NCI-H82 (cell line): ENCODE results near the gene RAD51B.

ENCODE experiments used
- DNase-seq: peaks from one replicate; lab custom pipeline; 2025; lab: John Stamatoyannopoulos, UW

The RAD51B gene

DNA sequence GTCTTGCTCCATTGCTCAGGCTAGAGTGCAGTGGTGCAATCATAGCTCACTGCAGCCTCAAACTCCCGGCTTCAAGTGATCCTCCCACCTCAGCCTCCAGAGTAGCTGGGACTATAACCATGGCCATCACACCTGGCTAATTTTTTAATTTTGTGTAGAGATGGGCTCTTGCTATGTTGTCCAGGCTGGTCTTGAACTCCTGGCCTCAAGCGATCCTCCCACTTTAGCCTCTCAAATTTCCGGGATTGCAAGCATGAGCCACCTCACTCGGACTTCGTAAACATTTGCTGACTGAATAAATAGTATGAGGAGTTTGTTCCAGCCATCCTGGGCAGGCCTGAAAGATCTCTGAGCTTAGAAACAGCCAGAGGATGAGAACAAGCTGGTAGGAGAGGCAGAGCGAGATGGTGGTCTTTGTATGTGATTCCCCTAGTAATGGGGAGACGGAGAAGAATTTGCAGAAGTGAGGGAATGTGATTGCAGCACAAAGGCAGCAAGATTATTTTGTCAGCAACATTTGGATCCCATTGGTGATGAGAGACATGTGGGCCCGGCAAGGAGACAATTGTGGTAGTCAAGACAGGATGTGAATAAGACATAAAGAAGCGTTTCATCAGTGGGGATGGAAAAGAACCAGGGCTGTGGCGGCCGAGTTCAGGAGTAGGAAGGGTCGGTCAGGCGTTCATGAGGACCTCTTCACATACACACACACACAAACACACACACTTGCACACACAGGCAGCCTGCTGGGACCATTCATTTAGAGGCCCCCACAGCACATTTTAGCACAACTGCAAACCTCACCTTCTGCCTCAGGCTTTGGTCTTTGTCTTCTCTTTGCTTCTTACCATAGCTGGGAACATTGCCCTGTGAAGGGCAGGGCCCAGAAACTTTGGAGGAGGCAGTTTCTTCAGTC, 817.8 kb downstream of the RAD51B start:
- no peak for DNase-seq

DNA sequence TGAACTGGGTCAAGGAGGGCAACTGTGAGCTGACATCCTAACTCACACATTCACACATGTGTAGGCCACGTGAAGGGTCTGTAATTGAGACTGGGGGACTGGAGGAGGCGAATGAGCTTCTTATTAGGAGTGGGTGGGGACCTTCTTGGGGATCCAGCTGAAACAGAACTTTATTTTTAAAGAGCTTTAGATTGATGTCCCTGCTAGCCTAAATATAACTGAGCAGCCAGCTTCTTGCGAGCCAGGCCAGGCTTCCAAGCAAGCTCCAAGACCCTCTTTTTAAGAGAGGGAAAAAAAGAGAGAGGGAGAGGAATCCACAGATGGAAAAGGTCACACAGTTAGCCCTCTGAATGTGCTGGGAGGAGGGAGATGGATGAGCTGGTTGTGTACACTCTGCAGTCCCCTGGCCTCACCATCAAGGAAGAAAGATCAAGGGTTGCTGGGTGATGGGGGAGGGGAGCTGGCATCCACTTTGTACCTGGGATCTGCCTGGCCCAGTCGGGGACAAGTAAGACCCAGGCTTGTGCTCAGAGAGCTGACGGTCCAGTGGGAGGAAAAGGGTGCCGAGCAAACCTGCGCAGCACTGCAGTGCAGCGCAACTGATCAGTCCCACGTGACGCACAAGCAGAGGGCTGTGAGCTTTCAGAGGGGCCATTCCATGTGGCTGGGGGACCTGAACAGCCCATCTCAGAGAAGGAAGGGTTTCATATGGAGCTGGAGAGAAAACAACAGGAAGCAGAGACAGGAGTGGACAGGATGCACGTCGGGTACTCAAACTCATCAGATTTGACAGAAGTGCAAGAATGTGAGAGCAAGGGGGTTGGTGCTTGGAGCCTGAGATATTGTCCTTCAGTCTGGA, 818.8 kb downstream of the RAD51B start:
- no peak for DNase-seq

DNA sequence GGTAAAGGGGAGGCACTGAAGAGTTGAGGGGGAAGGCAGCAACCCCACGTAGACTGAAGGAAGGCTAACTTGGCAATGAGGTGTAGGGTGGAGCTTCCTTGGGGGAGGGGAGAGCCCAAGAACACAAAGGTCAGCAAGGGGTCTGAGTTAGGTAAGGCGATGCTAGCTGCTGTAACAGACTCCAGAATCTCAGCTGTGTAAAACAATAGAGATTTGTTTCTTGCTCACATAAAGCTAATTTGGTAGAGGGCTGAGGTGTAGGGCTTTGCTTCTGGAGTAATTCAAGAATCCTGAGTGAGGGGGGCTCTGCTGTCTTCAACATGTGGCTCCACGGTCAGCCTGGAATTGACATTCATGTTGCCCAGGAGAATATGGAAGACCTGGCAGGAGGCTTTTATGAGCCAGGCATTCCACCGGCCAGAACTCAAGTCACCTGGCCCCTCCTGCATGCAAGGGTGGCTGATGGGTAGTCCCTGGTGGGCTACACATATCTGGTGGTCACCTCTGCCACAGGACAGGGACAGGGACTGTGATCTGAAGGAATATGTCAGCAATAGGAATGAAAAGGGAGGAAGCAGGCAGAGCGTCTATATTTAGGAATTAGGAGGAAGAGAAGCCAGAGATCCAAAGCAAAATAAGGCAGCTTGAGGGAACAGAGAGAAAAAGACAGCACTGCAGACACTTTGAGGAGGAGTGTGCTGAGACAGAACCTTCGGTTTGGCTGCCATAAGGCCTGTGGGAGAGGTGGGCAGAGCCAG, 819.6 kb downstream of the RAD51B start:
- no peak for DNase-seq

DNA sequence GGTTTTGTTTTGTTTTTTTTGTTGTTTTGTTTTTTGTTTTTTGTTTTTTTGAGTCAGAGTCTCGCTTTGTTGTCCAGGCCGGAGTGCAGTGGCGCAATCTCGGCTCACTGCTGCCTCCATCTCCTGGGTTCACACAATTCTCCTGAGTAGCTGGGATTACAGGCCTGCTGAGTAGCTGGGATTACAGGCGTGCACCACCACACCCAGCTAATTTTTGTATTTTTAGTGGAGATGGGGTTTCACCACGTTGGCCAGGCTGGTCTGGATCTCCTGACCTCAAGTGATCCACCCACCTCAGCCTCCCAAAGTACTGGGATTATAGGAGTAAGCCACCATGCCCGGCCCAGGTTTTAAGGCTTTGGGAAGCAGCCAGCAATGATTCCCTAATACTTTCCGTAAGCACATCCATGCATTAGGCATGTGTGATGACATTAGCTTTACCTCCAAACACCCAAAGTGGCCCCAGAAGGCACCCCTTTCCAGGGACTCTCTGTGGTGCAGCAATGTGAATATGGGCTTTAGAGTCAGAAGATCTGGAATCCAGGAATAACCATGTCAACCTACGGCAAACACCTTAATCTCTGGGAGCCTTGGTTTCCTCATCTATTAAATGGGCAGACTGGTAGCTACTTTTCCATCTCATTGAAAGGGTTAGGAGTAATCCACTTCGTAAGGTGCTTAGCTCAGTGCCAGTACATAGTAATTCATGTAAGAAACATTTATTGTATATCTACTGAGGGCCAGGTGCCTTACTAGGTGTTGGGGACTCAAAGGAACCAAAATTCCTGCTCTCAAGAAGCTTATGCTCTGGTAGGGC, 820.4 kb downstream of the RAD51B start:
- DNase-seq = no peak

DNA sequence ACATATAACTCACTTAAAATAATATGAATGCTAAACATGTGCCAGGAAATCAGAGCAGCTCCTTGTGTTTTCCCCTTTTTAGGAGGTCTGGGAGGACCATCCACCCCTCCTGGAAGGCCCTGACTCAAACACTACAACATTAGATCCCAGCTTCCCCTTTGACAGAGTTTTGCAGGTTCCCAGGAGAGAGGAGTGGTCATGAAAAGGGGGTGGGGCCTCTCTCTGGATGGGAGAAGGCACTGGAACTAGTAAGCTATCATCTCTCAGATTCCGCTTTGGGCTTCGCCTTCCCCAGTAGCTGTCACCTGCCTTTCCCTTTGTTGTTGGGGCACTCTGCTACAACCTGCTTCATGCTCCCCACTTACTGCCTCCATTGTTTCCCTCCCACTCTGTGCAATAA, 824.1 kb downstream of the RAD51B start:
- DNase-seq = no peak

DNA sequence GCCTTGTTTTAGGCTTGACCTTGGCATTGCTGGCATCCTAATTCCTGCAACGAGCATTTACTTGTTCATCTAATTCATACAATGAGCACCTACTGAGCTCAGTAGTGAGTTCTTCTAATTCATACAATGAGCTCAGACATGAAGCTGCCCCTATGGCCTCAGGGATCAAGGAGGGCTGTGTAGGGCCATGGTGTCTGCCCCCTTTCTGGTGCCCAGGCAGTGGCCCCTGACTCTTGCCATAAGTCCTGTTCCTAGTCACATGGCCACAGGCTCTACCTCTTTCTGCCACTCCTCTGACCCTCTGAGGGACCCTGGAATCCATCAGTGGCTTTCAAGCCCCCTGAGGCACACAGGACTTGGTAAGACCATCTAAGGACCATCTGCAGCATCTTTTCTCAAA, 824.5 kb downstream of the RAD51B start:
- DNase-seq = no peak

DNA sequence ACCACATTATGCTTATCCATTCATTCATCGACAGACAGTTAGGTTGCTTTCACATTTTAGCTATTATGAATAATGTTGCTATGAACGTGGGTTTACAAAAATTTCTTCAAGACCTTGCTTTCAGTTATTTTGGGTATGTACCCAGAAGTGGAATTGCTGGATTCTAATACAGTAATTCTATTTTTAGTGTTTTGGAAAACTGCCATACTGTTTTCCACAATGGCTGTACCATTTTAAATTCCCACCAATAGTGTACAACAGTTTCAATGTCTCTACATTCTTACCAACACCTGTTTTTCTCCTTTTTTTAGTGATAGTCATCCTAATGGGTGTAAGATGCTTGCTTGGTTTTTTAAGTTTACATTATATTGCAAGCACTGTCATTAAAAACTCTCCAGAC, 825.8 kb downstream of the RAD51B start:
- DNase-seq = no peak

DNA sequence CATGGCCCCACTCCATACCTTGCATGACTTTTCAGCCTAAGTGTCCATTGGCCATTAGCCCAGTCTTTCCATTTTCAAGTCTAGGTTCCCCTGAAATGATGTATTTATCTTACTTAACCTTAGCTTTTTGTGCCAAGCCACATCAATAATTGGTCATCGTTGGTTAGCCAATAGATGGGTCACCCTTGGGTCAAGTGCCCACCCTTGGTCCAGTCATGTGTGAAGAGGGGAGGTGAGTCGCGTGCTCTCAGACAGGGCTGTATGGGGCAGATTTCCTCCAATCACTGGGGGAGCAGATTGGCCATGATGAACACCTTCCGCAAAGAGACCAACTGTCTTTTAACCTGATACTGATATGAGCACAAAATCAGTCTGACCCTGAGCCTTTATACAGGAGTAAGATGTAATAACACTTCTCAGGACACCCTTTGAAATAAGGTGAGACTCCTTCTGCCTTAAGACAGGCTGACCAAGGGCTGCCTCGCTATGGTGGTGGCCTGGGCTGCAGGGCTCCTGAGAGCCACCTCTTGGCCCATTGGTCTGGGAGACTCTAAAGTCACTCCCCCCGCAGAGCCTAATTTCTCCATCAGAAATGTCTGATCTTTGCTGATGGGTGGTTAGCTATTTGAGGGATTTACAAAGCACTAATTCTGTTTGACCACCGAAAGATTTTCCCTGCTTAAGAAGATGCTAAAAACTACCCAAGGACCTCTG, 830.1 kb downstream of the RAD51B start:
- no peak for DNase-seq

DNA sequence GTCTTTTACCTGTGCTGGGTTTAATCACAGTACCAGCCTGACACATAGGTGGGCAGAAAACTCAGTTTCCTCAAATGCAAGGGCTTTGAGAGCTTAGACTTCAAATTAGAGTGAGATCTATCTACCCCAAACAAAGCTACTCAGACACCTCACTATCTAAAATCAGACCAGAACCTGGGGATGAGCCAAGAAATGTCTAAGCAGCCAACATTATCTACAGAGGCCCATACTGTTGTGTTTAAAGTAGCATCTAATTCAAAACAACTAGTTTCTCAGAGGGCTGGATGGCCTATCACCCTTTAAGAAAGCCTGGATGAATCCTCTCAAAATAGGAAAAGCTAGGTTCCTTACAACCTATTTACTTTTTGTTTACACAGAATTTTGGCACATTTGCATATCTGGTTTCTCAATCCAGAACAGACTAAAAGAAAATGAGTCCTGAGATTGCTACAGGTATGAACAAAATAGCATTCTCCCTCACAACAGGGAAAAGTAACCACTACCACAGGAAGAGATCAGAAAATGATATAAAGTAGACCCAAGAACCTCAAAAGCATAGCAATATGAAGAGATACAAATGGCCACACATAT, 830.9 kb downstream of the RAD51B start:
- no peak for DNase-seq

DNA sequence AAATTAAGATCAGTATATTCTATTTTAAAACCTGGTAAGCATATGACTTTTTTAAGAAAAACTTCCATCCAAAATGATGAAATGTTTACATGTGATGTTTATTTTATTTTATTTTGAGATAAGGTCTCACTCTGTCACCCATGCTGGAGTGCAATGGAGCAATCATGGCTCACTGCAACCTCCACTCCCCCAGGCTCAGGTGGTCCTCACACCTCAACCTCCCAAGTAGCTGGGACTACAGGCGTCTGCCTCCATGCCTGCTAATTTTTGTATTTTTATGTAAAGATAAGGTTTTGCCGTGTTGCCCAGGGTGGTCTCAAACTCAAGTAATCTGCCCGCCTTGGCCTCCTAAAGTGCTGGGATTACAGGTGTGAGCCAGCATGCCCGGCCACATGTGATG, 831.5 kb downstream of the RAD51B start:
- DNase-seq = no peak

DNA sequence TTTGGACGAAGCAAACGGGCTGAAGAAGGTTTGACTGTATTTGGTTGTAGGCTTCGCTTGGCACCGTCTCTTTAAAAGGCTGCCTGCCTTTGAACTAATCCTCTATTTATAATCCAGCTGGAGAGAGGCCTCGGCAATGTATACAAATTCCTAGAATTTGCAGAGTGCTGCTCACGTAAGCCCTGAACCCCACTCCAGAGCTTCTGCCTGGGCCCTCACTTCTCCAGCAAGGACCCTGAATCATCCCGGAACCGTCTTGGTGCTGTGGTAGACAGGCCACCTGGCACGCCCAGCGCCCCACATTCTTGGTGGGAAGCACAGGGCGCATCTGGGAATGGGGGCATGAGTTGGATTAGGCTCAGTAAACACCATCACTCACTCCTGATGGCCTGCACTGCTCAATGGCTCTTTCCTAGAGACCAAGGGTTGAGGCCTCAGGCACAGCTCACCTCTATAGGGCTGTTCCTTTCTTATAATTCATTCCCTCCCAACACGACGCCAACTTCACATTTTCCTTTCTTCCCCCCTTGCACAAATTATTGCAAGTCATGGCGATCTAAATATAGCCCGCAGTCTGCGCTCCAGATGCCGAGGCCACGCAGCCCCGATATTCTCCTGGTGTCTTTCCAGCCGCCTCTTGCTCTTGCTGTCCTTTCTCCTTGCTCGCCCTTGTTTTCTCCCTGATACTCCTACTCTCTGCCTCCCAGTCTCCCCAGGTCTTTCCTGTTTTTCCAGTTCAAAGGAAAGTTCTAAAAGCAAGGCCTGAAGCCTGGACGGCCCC, 832.3 kb downstream of the RAD51B start:
- DNase-seq = peak; percentile 47

DNA sequence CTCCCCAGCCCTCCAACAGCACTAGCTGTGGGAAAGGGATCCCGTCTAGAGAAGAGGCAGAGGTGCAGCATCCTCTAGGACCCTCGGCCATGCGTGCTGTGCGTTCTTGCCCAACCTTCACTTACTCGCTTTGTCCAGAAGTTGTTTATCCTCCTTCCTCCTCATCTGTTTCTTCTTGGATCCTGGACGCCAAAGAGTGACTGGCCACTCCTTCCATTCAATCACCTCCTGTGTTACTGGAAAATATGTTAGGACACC, 832.8 kb downstream of the RAD51B start:
- no peak for DNase-seq

DNA sequence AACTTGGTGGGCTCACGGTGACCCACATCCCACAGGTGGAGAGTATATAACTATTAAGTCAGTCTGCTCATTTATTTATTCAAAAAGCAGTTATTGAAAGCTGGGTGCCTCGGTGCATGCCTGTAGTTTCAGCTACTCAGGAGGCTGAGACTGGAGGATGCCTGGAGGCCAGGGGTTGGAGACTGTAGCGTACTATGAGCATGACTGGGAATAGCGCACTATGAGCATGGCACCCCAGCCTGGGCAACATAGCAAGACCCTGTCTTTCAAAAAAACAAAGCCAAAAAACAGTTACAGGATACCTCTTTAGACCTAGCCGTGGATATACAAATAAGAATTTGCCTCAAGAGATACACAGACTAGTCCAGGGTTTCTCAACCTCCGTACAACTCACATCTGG, 833.5 kb downstream of the RAD51B start:
- DNase-seq = no peak

DNA sequence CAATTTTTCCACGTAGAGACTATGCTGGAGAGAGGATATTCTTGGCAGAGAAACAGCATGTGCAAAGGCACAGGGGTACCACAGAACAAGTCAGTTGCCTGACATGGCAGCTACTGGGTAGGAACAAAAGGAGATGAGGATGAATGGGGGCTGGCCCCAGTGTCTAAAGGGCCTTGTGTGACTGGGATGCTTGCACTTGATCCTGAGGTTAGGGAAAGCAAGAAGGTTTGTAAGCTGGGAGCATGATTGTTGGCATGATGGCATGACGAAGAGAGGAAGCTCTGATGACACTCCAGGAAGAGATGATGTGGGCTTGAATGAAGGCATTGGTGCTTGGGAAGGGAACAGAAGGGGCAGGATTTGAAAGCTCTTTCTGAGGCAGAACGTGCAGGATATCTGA, 834.2 kb downstream of the RAD51B start:
- DNase-seq = no peak

DNA sequence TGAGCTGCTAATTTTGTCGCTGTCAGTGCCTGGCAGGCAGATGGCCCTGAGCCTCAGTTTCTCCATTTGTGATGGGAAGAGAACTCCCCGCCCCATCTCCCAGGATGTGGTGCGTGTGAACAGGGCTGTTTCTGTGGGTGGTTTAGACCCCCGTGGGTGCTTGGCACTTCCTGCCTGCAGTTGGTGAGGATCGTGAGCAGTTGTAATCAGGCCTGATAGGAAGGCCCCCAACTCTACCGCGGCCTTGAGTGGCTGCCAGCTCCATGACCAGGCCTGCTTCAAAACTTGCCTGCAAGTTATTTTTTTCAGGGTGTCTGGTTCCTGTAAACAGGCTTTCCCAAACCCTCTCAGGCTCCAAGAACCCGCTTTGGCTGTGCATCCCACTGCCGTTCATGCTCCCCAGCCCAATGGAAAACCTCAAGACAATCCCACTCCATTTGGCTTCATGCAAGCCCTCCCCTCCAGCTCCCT, 834.9 kb downstream of the RAD51B start:
- DNase-seq = no peak

DNA sequence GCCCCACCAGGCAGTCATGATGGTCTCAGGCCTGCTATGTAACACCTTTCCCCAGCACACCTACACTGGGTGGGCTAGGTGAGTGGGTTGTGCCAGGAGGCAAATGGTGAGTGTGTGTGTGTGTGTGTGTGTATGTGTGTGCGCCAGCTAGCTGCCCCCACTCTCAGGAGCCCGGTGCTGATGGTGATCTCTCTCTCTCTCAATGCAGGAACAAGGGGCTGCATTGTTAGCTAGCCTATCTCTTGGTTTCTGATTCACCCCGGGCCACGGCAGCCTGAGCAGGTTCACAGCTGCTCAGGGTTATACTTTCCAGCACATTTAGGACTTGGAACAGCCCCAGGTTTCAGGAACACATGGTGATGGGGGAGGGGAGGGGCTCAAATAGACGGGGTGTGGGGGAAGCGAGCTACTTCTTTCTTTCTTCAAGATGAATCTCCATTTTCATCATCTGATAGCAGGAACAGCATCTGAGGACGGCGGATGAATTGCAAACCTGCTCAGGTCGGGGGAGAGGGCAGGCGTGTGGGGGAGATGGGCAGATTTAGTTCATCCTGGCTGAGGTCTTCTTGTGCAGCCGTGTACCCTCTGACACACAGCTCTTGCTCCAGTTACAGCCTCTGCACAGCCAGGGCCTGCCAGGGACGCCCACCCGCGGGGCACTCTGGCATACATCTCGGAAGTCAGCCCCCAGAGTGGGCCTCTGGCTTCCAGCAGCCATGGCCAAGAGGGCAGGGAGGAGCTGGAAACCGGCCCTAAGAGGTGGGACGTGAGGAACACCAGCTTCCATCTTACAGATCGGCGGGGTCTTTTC, 835.6 kb downstream of the RAD51B start:
- peak; percentile 28 for DNase-seq

DNA sequence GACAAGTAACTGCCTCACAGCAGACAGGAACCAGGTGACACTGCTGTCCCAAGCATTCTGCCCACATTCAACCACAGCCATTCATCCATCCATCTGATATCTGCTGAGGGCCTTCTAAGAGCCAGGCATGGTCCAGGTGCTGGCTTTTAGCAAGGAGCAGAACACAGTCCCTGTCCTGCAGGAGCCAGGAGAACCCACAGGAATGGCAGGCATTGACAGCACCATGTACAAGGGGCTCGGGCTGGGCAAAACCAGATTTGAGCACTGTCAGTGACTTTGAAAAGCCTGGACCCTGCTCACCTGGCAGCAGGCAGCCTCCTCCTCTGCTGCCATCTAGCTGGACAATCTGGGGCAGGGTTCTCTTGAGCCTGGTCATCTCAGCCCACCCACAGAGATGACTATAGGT, 836.3 kb downstream of the RAD51B start:
- DNase-seq = no peak

DNA sequence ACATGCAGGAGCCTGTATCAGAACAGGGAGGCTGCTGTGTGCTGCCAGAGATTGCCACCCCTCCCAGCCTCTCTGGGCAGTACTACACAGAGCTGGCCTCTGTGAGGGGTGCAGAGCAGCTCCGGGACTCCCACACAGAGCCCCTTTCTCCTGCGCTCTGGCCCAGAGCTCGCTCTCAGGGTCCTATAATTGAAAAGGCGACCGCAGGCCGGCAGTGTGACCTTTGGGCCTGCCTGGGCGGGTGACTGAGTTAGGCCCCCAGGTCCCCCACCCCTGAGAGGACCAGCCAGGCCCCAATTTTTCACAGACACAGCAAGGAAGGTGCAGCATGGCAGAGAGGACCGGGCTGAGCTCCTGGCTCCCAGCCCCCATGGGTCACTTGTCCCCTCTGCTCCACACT, 836.9 kb downstream of the RAD51B start:
- no peak for DNase-seq
